OCI-LY7 (cell line): ENCODE measurements around the gene TXNIP. TPM values are rescaled to one million over a fixed set of nuclear protein-coding genes. Genes with fewer than 3 reads are reported as not detected.
A peak's percentile ranks its signal among the peaks of the same experiment; 100 is the strongest.

Experiments used
- BruUV-seq: library from RNA; stranded (reverse); fragments of 400-500 nt; replicated peaks from 2 replicates; lab custom pipeline; 2021; lab: Mats Ljungman, UMichigan
- CTCF ChIA-PET: fragments of 300-600 bp; sonication (Branson Sonifier 250); formaldehyde crosslinking; loops from one replicate; lab custom pipeline; 2022; ENCODE audit warnings: antibody characterized with exemption; ENCODE audit not compliant: unreplicated experiment; lab: Charles Lee
- POLR2A ChIA-PET: fragments of 300-600 bp; sonication (Branson Sonifier 250); formaldehyde crosslinking; loops from one replicate; lab custom pipeline; 2022; ENCODE audit warnings: antibody characterized with exemption; lab: Charles Lee
- DNase-seq: peaks from one replicate; pipeline ENCODE4 v3.0.0-alpha.2; 2015; ENCODE audit warnings: low spot score
- H2AFZ ChIP-seq: fragments of 200-600 bp; sonication (generic), shearing (Covaris generic); 2 replicates; pipeline ENCODE4 v1.6.1; 2014; ENCODE audit warnings: mild to moderate bottlenecking, antibody characterized with exemption, low read length, moderate library complexity
- H3K27ac ChIP-seq: fragments of 200-600 bp; sonication (generic); 2 replicates; pipeline ENCODE4 v1.5.1; 2014; ENCODE audit warnings: mixed run types, low read depth, mild to moderate bottlenecking, moderate library complexity, low read length, inconsistent platforms; ENCODE audit not compliant: poor library complexity, severe bottlenecking
- H3K36me3 ChIP-seq: fragments of 200-600 bp; sonication (generic); 2 replicates; pipeline ENCODE4 v1.6.1; 2014; ENCODE audit warnings: mild to moderate bottlenecking, antibody characterized with exemption, low read length, moderate library complexity, mixed read lengths; ENCODE audit not compliant: insufficient read depth
- H3K4me1 ChIP-seq: fragments of 200-600 bp; sonication (generic); 2 replicates; pipeline ENCODE4 v1.5.1; 2014; ENCODE audit warnings: mild to moderate bottlenecking, low read length; ENCODE audit not compliant: insufficient read depth, poor library complexity, severe bottlenecking
- H3K4me2 ChIP-seq: fragments of 200-600 bp; sonication (generic); 2 replicates; pipeline ENCODE4 v1.6.1; 2014; ENCODE audit warnings: mild to moderate bottlenecking, low read length
- H3K4me3 ChIP-seq: fragments of 200-600 bp; sonication (generic); 2 replicates; pipeline ENCODE4 v1.5.1; 2014; ENCODE audit warnings: mild to moderate bottlenecking, low read depth, low read length; ENCODE audit not compliant: poor library complexity, severe bottlenecking
- H3K79me2 ChIP-seq: fragments of 200-600 bp; sonication (generic); 2 replicates; pipeline ENCODE4 v1.6.1; 2016; ENCODE audit warnings: low read depth, mild to moderate bottlenecking, low read length, moderate library complexity, mixed read lengths; ENCODE audit not compliant: insufficient read depth
- H3K9me2 ChIP-seq: fragments of 200-600 bp; sonication (generic); 2 replicates; pipeline ENCODE4 v1.6.1; 2016; ENCODE audit warnings: mild to moderate bottlenecking, low read length, mixed read lengths; ENCODE audit not compliant: insufficient read depth
- H3K9me3 ChIP-seq: fragments of 200-600 bp; sonication (generic); 2 replicates; pipeline ENCODE4 v1.6.1; 2014; ENCODE audit warnings: mild to moderate bottlenecking, mixed run types, low read length, mixed read lengths
- H4K20me1 ChIP-seq: fragments of 200-600 bp; sonication (generic); 2 replicates; pipeline ENCODE4 v1.6.1; 2014; ENCODE audit warnings: mild to moderate bottlenecking, antibody characterized with exemption, low read length, moderate library complexity, mixed read lengths; ENCODE audit not compliant: insufficient read depth
- CTCF ChIP-seq: fragments of 200-600 bp; sonication (generic); conservative IDR thresholded peaks from 2 replicates; pipeline ENCODE4 v1.5.1; 2014; ENCODE audit warnings: mild to moderate bottlenecking, antibody characterized with exemption, low read length, moderate library complexity, mixed read lengths
- EZH2phosphoT487 ChIP-seq: fragments of 200-600 bp; sonication (generic); IDR thresholded peaks from 2 replicates; pipeline ENCODE4 v1.6.1; 2018; ENCODE audit warnings: low read depth, borderline replicate concordance, mild to moderate bottlenecking, mixed run types, antibody characterized with exemption, low read length, moderate library complexity, mixed read lengths
- intact Hi-C: fragments of 100-400 bp; cut with micrococcal nuclease; formaldehyde crosslinking; loops from one replicate; pipeline ENCODE4 v1.10.0; 2022; ENCODE audit not compliant: unreplicated experiment
- total RNA-seq, 2 experiments: library from RNA; depleted of rRNA in 1 of 2; stranded (reverse); fragments of >200 nt in 1 of 2; shearing (Covaris generic) in 1 of 2; gene quantifications; 2 replicates each; pipeline ENCODE4 v1.2.3, GENCODE V29; 2014 to 2022

Gene TXNIP
- total RNA-seq, 2 experiments from 2014 or later = 50.3 to 144 TPM

- Histone ChIP-seq H3K9me2 (no peaks in the 10 kb centered on the region), H3K4me3 (no peak overlapping the region), H4K20me1 (no peaks in the 10 kb centered on the region), H3K36me3 (no peaks in the 10 kb centered on the region), H3K4me2 (peak overlapping the region; percentile 23; the same call in 1 of the 2 replicates), H3K27ac (peak overlapping the region; percentile 24), H2AFZ (peak overlapping the region; percentile 79), H3K9me3 (no peaks in the 10 kb centered on the region), H3K79me2 (no peaks in the 10 kb centered on the region), H3K4me1 (peaks cover 76% of the 10 kb centered on the region)
- CTCF ChIA-PET = no interaction called here
- TF ChIP-seq CTCF (no peak), EZH2phosphoT487 (no peak)
- POLR2A ChIA-PET = interaction anchor here (0.7 to 2.3 kb wide), 5 partner anchors 9 to 28 kb away, joined by 3 to 11 read pairs (median 5); partner anchors contain the start of genes POLR3GL and TXNIP
- intact Hi-C loops = no loop called here
- peak; percentile 45 for DNase-seq
- BruUV-seq = no TSS peak
Measured at GRCh38 chr1:145983960-145984830, 12.2 kb downstream of the TXNIP start.

- BruUV-seq = no TSS peak
- no peak for DNase-seq
- peak overlapping the region; percentile 57; the same call in 1 of the 2 replicates for H2AFZ ChIP-seq
Measured at GRCh38 chr1:145983206-145983675, 13.1 kb downstream of the TXNIP start.

More at GRCh38 chr1:145983206-145983675, 13.1 kb downstream of the TXNIP start:
- Histone ChIP-seq H3K36me3 (no peaks in the 10 kb centered on the region), H4K20me1 (no peaks in the 10 kb centered on the region), H3K9me3 (no peaks in the 10 kb centered on the region), H3K4me2 (peak overlapping the region; percentile 4; the same call in 1 of the 2 replicates), H3K79me2 (no peaks in the 10 kb centered on the region), H3K4me3 (no peak overlapping the region), H3K27ac (no peak overlapping the region), H3K4me1 (peaks cover 78% of the 10 kb centered on the region), H3K9me2 (no peaks in the 10 kb centered on the region)
- CTCF ChIA-PET = no interaction called here
- intact Hi-C loops = no loop called here
- POLR2A ChIA-PET = interaction anchor here (1.1 to 2.3 kb wide), 3 partner anchors 10 to 24 kb away, joined by 5 to 11 read pairs (median 9); partner anchors contain the start of gene TXNIP
- TF ChIP-seq CTCF = no peak
